ENCODE measurements around the gene PPP1R36. TPM values are rescaled to one million over a fixed set of nuclear protein-coding genes. Genes with fewer than 3 reads are reported as not detected.
"Not testable (repeated sequence)": the region's sequence is repeated elsewhere in the genome, so short reads cannot be mapped to it uniquely, and the experiment has no call there.

Gene PPP1R36
- total RNA-seq, 1 donor, result 0.73 TPM

GRCh38 chr14:64605926-64606685 is 56.3 kb downstream of the PPP1R36 start:
- Histone ChIP-seq H3K9me3 (ENCODE audit: low read depth, low read length) (no peaks in the 10 kb centered on the region), H3K4me1 (ENCODE audit: insufficient read depth, low read length) (no peaks in the 10 kb centered on the region), H3K4me3 (ENCODE audit: low read length) (no peak overlapping the region), H3K27me3 (ENCODE audit: insufficient read depth, low read length) (no peaks in the 10 kb centered on the region)

- no peaks in the 10 kb centered on the region for H3K9me3 ChIP-seq (ENCODE audit: low read depth, low read length)
- no peaks in the 10 kb centered on the region for H3K4me1 ChIP-seq (ENCODE audit: insufficient read depth, low read length)
- H3K27me3 ChIP-seq (ENCODE audit: insufficient read depth, low read length), result no peaks in the 10 kb centered on the region
- H3K4me3 ChIP-seq (ENCODE audit: low read length), result no peak overlapping the region
These were observed 60.4 kb downstream of the PPP1R36 start for GRCh38 chr14:64610049-64610746.

GRCh38 chr14:64611358-64612020 is 61.7 kb downstream of the PPP1R36 start:
- Histone ChIP-seq H3K9me3 (ENCODE audit: low read depth, low read length) (no peaks in the 10 kb centered on the region), H3K27me3 (ENCODE audit: insufficient read depth, low read length) (no peaks in the 10 kb centered on the region), H3K4me3 (ENCODE audit: low read length) (no peak overlapping the region), H3K4me1 (ENCODE audit: insufficient read depth, low read length) (no peaks in the 10 kb centered on the region)

- Histone ChIP-seq H3K9me3 (ENCODE audit: low read depth, low read length) (no peaks in the 10 kb centered on the region), H3K27me3 (ENCODE audit: insufficient read depth, low read length) (no peaks in the 10 kb centered on the region), H3K4me3 (ENCODE audit: low read length) (no peak overlapping the region), H3K4me1 (ENCODE audit: insufficient read depth, low read length) (no peaks in the 10 kb centered on the region)
These were observed 62.2 kb downstream of the PPP1R36 start for GRCh38 chr14:64612021-64612380.

GRCh38 chr14:64612971-64613666 is 63.4 kb downstream of the PPP1R36 start:
- H3K4me1 ChIP-seq (ENCODE audit: insufficient read depth, low read length), result no peaks in the 10 kb centered on the region
- no peak overlapping the region for H3K4me3 ChIP-seq (ENCODE audit: low read length)
- no peaks in the 10 kb centered on the region for H3K9me3 ChIP-seq (ENCODE audit: low read depth, low read length)
- H3K27me3 ChIP-seq (ENCODE audit: insufficient read depth, low read length), result no peaks in the 10 kb centered on the region

- no peaks in the 10 kb centered on the region for H3K4me1 ChIP-seq (ENCODE audit: insufficient read depth, low read length)
- no peaks in the 10 kb centered on the region for H3K9me3 ChIP-seq (ENCODE audit: low read depth, low read length)
- H3K4me3 ChIP-seq (ENCODE audit: low read length), result no peak overlapping the region
- H3K27me3 ChIP-seq (ENCODE audit: insufficient read depth, low read length), result no peaks in the 10 kb centered on the region
These were observed 64.4 kb downstream of the PPP1R36 start for GRCh38 chr14:64614166-64614565.

- Histone ChIP-seq H3K4me1 (ENCODE audit: insufficient read depth, low read length) (no peaks in the 10 kb centered on the region), H3K4me3 (ENCODE audit: low read length) (no peak overlapping the region), H3K9me3 (ENCODE audit: low read depth, low read length) (no peaks in the 10 kb centered on the region), H3K27me3 (ENCODE audit: insufficient read depth, low read length) (no peaks in the 10 kb centered on the region)
These were observed 65.1 kb downstream of the PPP1R36 start for GRCh38 chr14:64614805-64615391.

- H3K4me3 ChIP-seq (ENCODE audit: low read length); H3K27me3 ChIP-seq (ENCODE audit: insufficient read depth, low read length); H3K4me1 ChIP-seq (ENCODE audit: insufficient read depth, low read length); H3K9me3 ChIP-seq (ENCODE audit: low read depth, low read length): not testable (repeated sequence)
These were observed 68.2 kb downstream of the PPP1R36 start for GRCh38 chr14:64617872-64618408.

- Histone ChIP-seq H3K27me3 (ENCODE audit: insufficient read depth, low read length) (no peaks in the 10 kb centered on the region), H3K4me1 (ENCODE audit: insufficient read depth, low read length) (no peaks in the 10 kb centered on the region), H3K4me3 (ENCODE audit: low read length) (no peak overlapping the region), H3K9me3 (ENCODE audit: low read depth, low read length) (no peaks in the 10 kb centered on the region)
These were observed 71.1 kb downstream of the PPP1R36 start for GRCh38 chr14:64620910-64621309.

GRCh38 chr14:64623554-64624165 is 73.9 kb downstream of the PPP1R36 start:
- Histone ChIP-seq H3K27me3 (ENCODE audit: insufficient read depth, low read length) (no peaks in the 10 kb centered on the region), H3K4me3 (ENCODE audit: low read length) (no peak overlapping the region), H3K9me3 (ENCODE audit: low read depth, low read length) (no peaks in the 10 kb centered on the region), H3K4me1 (ENCODE audit: insufficient read depth, low read length) (no peaks in the 10 kb centered on the region)

- H3K4me1 ChIP-seq (ENCODE audit: insufficient read depth, low read length), result no peaks in the 10 kb centered on the region
- H3K9me3 ChIP-seq (ENCODE audit: low read depth, low read length), result no peaks in the 10 kb centered on the region
- no peak overlapping the region for H3K4me3 ChIP-seq (ENCODE audit: low read length)
- no peaks in the 10 kb centered on the region for H3K27me3 ChIP-seq (ENCODE audit: insufficient read depth, low read length)
These were observed 75.8 kb downstream of the PPP1R36 start for GRCh38 chr14:64625386-64626232.

- Histone ChIP-seq H3K9me3 (ENCODE audit: low read depth, low read length) (no peaks in the 10 kb centered on the region), H3K4me1 (ENCODE audit: insufficient read depth, low read length) (peaks cover 11% of the 10 kb centered on the region), H3K27me3 (ENCODE audit: insufficient read depth, low read length) (no peaks in the 10 kb centered on the region), H3K4me3 (ENCODE audit: low read length) (no peak overlapping the region)
These were observed 79.2 kb downstream of the PPP1R36 start for GRCh38 chr14:64628940-64629408.

GRCh38 chr14:64630778-64631177 is 81.0 kb downstream of the PPP1R36 start:
- H3K9me3 ChIP-seq (ENCODE audit: low read depth, low read length), result no peaks in the 10 kb centered on the region
- H3K4me3 ChIP-seq (ENCODE audit: low read length), result no peak overlapping the region
- no peaks in the 10 kb centered on the region for H3K27me3 ChIP-seq (ENCODE audit: insufficient read depth, low read length)
- H3K4me1 ChIP-seq (ENCODE audit: insufficient read depth, low read length), result peaks cover 11% of the 10 kb centered on the region

Measured in mononuclear cell (primary cell).